GM12878 (cell line): ENCODE data around the gene ERCC4. TPM values are rescaled to one million over a fixed set of nuclear protein-coding genes. Genes with fewer than 3 reads are reported as not detected.

Experiments
- ATAC-seq: fragments of 200-7000 bp; cut with Tn5 transposase; 3 replicates; pipeline ENCODE4 v1.9.1; 2020; ENCODE audit warnings: mild to moderate bottlenecking, moderate library complexity
- BruUV-seq: library from RNA; stranded (reverse); fragments of 400-500 nt; replicated peaks from 2 replicates; lab custom pipeline; 2021; lab: Mats Ljungman, UMichigan
- CTCF ChIA-PET: fragments of 300-600 bp; sonication (Branson Sonifier 250); formaldehyde crosslinking; extraction: SDS; loops from one replicate; lab custom pipeline; 2021; ENCODE audit warnings: inconsistent platforms; lab: Yijun Ruan, JAX
- POLR2A ChIA-PET: fragments of 350-600 bp; formaldehyde crosslinking; extraction: SDS; loops from one replicate; lab custom pipeline; 2021; ENCODE audit warnings: inconsistent platforms; lab: Charles Lee
- RAD21 ChIA-PET: fragments of 300-600 bp; sonication (Branson Sonifier 250); formaldehyde crosslinking; loops from one replicate; lab custom pipeline; 2023; ENCODE audit warnings: antibody characterized with exemption; ENCODE audit not compliant: unreplicated experiment; lab: Charles Lee
- SMC1A ChIA-PET: fragments of 300-600 bp; sonication (Branson Sonifier 250); formaldehyde crosslinking; loops from one replicate; lab custom pipeline; 2023; ENCODE audit not compliant: unreplicated experiment, uncharacterized antibody; lab: Charles Lee
- DNase-seq: peaks from one replicate; pipeline ENCODE4 v3.0.0-alpha.2; 2011; ENCODE audit warnings: low read depth, low spot score
- FAIRE-seq: peaks from 3 replicates; lab custom pipeline; 2011; peaks lifted over from hg19 to GRCh38; lab: Jason Lieb, UNC
- H2AFZ ChIP-seq: 2 replicates; pipeline ENCODE4 v1.6.0; 2011; ENCODE audit warnings: low read depth, low read length, control low read depth; ENCODE audit not compliant: control insufficient read depth
- H3K27ac ChIP-seq: 2 replicates; pipeline ENCODE4 v1.5.1; 2011; ENCODE audit warnings: control low read depth; ENCODE audit not compliant: control insufficient read depth, insufficient read depth
- H3K27me3 ChIP-seq, 2 experiments: replicated peaks in 1 of 2; 2 replicates each; pipeline versions ENCODE4 v1.6.0 to v1.6.1; 2011; ENCODE audit warnings: low read length in 1 of 2; ENCODE audit not compliant: control insufficient read depth in 2 of 2, insufficient read depth in 2 of 2
- H3K36me3 ChIP-seq, 2 experiments: 2 replicates each; pipeline ENCODE4 v1.5.1; 2011; ENCODE audit warnings: low read length in 1 of 2; ENCODE audit not compliant: control insufficient read depth in 2 of 2, insufficient read depth in 2 of 2
- H3K4me1 ChIP-seq: 2 replicates; pipeline ENCODE4 v1.6.1; 2011; ENCODE audit warnings: mild to moderate bottlenecking, low read length, moderate library complexity, mixed read lengths; ENCODE audit not compliant: control insufficient read depth, insufficient read depth
- H3K4me2 ChIP-seq: 2 replicates; pipeline ENCODE4 v1.6.0; 2011; ENCODE audit warnings: control low read depth; ENCODE audit not compliant: control insufficient read depth, insufficient read depth
- H3K4me3 ChIP-seq: fragments of 200-600 bp; sonication (generic); 2 replicates; pipeline ENCODE4 v1.5.1; 2016
- H3K79me2 ChIP-seq: 2 replicates; pipeline ENCODE4 v1.6.0; 2011; ENCODE audit warnings: low read length; ENCODE audit not compliant: control insufficient read depth, insufficient read depth
- H3K9ac ChIP-seq: 2 replicates; pipeline ENCODE4 v1.8.0; 2011; ENCODE audit warnings: low read length, control low read depth, mixed read lengths; ENCODE audit not compliant: control insufficient read depth, insufficient read depth
- H3K9me3 ChIP-seq: replicated peaks from 3 replicates; pipeline ENCODE4 v1.5.1; 2011; ENCODE audit warnings: mild to moderate bottlenecking, low read length; ENCODE audit not compliant: control insufficient read depth, insufficient read depth
- H4K20me1 ChIP-seq: 2 replicates; pipeline ENCODE4 v1.6.0; 2011; ENCODE audit not compliant: control insufficient read depth, insufficient read depth
- BRCA1 ChIP-seq: IDR thresholded peaks from 2 replicates; pipeline ENCODE4 v1.6.1; 2011; ENCODE audit warnings: low read depth, low read length, improper control_type of control experiment
- CHD2 ChIP-seq: IDR thresholded peaks from 2 replicates; pipeline ENCODE4 v1.6.1; 2011; ENCODE audit warnings: low read depth, low read length, improper control_type of control experiment, borderline replicate concordance
- CHD4 ChIP-seq: fragments of 200-600 bp; sonication (generic); IDR thresholded peaks from 2 replicates; pipeline ENCODE4 v1.6.1; 2016; ENCODE audit warnings: mild to moderate bottlenecking
- FOXM1 ChIP-seq: IDR thresholded peaks from 2 replicates; pipeline ENCODE4 v1.6.1; 2012; ENCODE audit warnings: low read depth, mild to moderate bottlenecking, inconsistent platforms, low read length, moderate library complexity
- MXI1 ChIP-seq: fragments of 150-350 bp; IDR thresholded peaks from 2 replicates; pipeline ENCODE4 v1.6.1; 2011; ENCODE audit warnings: low read depth, mild to moderate bottlenecking, inconsistent platforms, low read length, improper control_type of control experiment
- NR2F1 ChIP-seq: fragments of 450-650 bp; conservative IDR thresholded peaks from 2 replicates; pipeline ENCODE4 v1.6.1; 2017; ENCODE audit warnings: mild to moderate bottlenecking
- POLR2A ChIP-seq: IDR thresholded peaks from 2 replicates; pipeline ENCODE4 v1.6.1; 2011; ENCODE audit warnings: low read depth, mild to moderate bottlenecking, low read length
- RAD21 ChIP-seq: IDR thresholded peaks from 2 replicates; pipeline ENCODE4 v1.6.1; 2011; ENCODE audit warnings: mild to moderate bottlenecking, low read depth, low read length, moderate library complexity; ENCODE audit not compliant: insufficient read depth
- RELB ChIP-seq: fragments of 450-650 bp; IDR thresholded peaks from 2 replicates; pipeline ENCODE4 v1.6.1; 2017; ENCODE audit warnings: low read depth, mild to moderate bottlenecking, moderate library complexity
- ZNF207 ChIP-seq: fragments of 450-650 bp; IDR thresholded peaks from 2 replicates; pipeline ENCODE4 v1.6.1; 2014; ENCODE audit warnings: antibody characterized with exemption, mild to moderate bottlenecking, borderline replicate concordance
- WGBS: methylation state at CpG from one replicate; pipeline ENCODE4 v1.1.6; 2016; ENCODE audit warnings: low lambda C conversion rate; ENCODE audit not compliant: insufficient replicate concordance, insufficient coverage; ENCODE audit errors: missing lambda C conversion rate; 5-methylcytosine and 5-hydroxymethylcytosine counted together
- in situ Hi-C: fragments of 300-500 bp; cut with MboI; formaldehyde crosslinking; loops from 9 replicates; pipeline ENCODE4 v1.14.3; 2018; ENCODE audit warnings: mixed read lengths
- intact Hi-C: fragments of 100-400 bp; cut with micrococcal nuclease; formaldehyde crosslinking; loops from one replicate; pipeline ENCODE4 v1.14.2; 2022; ENCODE audit not compliant: unreplicated experiment
- polyA plus RNA-seq, 11 experiments: library from polyadenylated mRNA; depleted of rRNA in 4 of 11; unstranded in 6 of 11; stranded (reverse) in 5 of 11; fragments of >200 nt; fragmentation: Nextera tagmentation in 4 of 11; fragmentation: Illumina TruSeq in 1 of 11; extraction: Ambion mirVana in 4 of 11; extraction: Trizol in 1 of 11; gene quantifications; 1 replicate in 1 of 11; 2 replicates in 10 of 11; pipeline versions ENCODE4 v1.2.1 to v1.2.3, GENCODE V29; 2011 to 2016; ENCODE audit warnings: inconsistent platforms in 2 of 11, missing spikeins in 2 of 11, low read depth in 1 of 11
- total RNA-seq, 4 experiments: library from RNA; depleted of rRNA in 3 of 4; stranded (reverse); fragments of >200 nt in 3 of 4; fragmentation: Illumina TruSeq in 1 of 4; extraction: Trizol in 1 of 4; gene quantifications; 2 replicates each; pipeline versions ENCODE4 v1.2.1 to v1.2.3, GENCODE V29; 2013 to 2021

The ERCC4 gene
- total and polyA plus RNA-seq, 10 of the 15 experiments (the other 5 are each of a cell fraction or from before 2014, with no cell fraction given) = 4.7 to 24.6 (median 8.9) TPM

GRCh38 chr16:13995194-13995593, 75.2 kb downstream of the ERCC4 start:
- Histone ChIP-seq H3K27ac (no peak overlapping the region), H2AFZ (no peak overlapping the region), H3K4me3 (no peak overlapping the region), H4K20me1 (no peaks in the 10 kb centered on the region), H3K9ac (no peak overlapping the region), H3K79me2 (no peaks in the 10 kb centered on the region), H3K4me1 (peaks cover 26% of the 10 kb centered on the region), H3K4me2 (no peak overlapping the region), H3K36me3 (no peaks in the 10 kb centered on the region), H3K9me3 (no peaks in the 10 kb centered on the region; the same call in 1 of the 3 replicates), H3K27me3 (no peaks in the 10 kb centered on the region)
- FAIRE-seq = no peak
- WGBS = 56% methylated on average over 1 of the region's 1 CpG
- no TSS peak for BruUV-seq
- RAD21 ChIA-PET = no interaction called here
- ATAC-seq = no peak
- SMC1A ChIA-PET = no interaction called here
- CTCF ChIA-PET = interaction anchor here (0.9 kb wide), 1 partner anchor 9 kb away, joined by 5 read pairs; no protein-coding TSS in a partner anchor
- intact Hi-C loops (no loop called here), in situ Hi-C loops (no loop called here)
- no peak for TF ChIP-seq NR2F1
- TF ChIP-seq CHD4 = no peak
- TF ChIP-seq CHD2 = no peak
- no peak for TF ChIP-seq MXI1
- TF ChIP-seq FOXM1 = no peak
- no peak for TF ChIP-seq POLR2A
- TF ChIP-seq BRCA1 = no peak
- no peak for TF ChIP-seq RELB
- TF ChIP-seq RAD21 = no peak
- no peak for TF ChIP-seq ZNF207
- POLR2A ChIA-PET = no interaction called here
- no peak for DNase-seq
